Fibroblast of skin of right quadriceps (primary cell): ENCODE results near the gene MCCC1.
A peak's percentile ranks its signal among the peaks of the same experiment; 100 is the strongest.
"Not testable (repeated sequence)": the region's sequence is repeated elsewhere in the genome, so short reads cannot be mapped to it uniquely, and the experiment has no call there.

Experiments used
- DNase-seq: peaks from one replicate; pipeline ENCODE4 v3.0.0-alpha.2; 2013

MCCC1 gene

DNA sequence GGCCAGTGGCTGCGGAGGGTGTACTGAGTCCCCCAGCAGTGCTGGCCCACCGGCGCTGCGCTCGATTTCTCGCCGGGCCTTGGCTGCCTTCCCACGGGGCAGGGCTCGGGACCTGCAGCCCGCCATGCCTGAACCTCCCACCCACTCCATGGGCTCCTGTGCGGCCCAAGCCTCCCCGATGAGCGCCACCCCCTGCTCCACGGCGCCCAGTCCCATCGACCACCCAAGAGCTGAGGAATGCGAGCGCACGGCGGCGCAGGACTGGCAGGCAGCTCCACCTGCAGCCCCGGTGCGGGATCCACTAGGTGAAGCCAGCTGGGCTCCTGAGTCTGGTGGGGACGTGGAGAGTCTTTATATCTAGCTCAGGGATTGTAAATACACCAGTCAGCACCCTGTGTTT, 1.7 kb upstream of the MCCC1 start:
- DNase-seq: not testable (repeated sequence)

DNA sequence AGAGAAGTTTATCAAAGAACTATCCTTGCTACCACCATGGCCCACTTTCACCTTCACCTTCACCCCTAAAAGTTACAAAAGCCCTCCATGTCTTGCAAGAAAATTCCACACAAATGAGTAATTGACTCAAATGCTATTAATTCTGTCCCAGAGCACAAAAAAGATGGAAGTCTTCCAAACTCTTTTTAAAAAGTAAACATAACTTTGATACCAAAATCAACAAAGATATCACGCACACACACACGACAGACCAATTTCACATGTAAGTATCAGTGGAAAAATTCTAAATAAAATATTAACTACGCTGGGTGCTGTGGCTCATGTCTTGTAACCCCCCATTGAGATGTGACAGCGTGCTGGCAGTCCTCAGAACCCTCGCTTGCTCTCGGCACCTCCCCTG, 1.1 kb upstream of the MCCC1 start:
- DNase-seq: peak; percentile 6

DNA sequence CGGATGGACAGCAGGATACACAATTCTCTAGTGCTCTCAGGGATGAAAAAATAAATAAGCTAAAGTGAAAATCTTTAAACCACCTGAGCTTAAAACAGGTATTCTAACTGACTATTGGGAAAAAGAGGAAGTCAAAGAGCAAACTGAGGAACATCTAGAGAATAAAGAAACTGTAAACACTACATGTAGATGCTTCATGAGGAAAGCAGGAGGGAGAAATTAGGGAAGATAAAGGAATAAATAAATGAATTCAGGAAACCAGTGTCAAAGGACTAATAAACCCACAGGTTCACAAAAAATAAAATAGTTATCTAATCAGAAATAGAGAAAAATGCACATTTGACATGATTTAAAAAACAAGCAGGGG, 525 bp upstream of the MCCC1 start:
- DNase-seq: no peak

DNA sequence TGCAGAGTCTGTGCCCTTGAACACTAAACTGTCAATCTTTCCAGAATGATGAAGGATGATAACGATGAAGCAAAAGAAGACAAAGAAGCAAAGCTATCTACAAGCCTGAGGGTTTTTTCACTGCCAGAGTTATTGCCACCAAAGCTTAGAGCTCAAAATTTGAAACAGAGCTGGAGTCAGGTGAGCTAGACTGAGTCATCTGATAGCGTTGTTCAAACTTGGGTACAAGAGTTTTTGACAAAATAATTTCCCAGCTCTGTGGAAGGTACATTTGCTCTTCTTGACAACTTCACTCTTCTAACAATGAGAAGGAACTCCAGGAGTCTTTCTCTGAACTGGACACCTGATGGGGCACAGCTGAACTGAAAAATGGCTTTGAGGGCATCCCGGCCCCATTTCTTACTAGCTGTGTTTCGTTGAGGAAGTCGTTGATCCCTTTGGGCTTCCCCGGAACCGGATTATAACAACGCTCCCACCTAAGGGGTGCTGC, 715 bp downstream of the MCCC1 start:
- no peak for DNase-seq

DNA sequence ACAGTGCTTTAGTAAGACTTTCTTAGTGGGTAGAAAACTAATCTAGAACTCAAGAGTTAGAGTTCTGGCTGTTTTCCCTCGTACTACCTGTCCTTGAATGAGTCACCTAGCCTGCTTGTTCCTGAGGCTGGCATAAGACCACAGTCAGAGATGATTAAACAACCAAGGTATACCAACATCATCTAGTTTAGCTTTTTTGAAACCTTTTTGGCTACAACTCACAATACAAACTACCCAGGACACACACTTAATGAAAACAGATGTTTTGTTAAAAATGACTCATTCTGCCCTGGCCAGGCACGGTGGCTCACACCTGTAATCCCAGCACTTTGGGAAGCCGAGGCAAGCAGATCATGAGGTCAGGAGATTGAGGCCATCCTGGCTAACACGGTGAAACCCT, 4.6 kb downstream of the MCCC1 start:
- no peak for DNase-seq

DNA sequence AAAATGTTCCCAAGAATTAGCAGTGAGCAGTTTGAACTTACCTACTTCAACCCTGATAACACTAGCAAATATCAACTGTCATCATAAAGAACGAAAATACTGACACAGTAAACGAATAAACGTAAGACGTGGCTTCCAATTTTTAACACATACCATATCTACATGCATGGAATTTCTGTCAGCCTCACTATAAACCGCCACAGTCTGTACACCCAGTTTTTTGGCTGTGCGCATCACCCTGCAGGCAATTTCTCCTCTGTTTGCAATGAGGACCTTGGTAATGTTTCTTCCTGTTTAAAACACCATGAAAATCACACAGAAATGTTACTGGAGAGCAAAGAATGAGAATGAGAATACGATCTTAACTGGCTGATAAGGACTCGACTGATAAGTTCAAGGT, 7.0 kb downstream of the MCCC1 start:
- DNase-seq: no peak

DNA sequence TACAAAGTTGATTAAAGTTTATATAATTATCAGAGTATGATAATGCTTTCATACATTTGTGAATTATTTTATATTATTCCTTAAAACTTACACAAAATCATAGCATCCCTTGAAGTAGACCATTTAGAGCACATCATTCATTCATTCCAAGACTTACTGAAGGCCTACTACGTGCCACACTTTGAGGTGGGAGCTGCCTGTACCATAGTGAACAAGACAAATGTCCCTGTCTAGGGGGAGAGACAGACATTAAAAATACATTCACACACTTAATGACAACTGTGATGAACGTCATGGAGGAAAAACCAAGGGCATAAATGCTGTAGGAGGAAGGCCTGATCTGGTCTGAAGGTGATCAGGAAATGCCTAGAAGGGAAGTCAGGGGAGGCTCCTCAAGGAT, 12.1 kb downstream of the MCCC1 start:
- no peak for DNase-seq

DNA sequence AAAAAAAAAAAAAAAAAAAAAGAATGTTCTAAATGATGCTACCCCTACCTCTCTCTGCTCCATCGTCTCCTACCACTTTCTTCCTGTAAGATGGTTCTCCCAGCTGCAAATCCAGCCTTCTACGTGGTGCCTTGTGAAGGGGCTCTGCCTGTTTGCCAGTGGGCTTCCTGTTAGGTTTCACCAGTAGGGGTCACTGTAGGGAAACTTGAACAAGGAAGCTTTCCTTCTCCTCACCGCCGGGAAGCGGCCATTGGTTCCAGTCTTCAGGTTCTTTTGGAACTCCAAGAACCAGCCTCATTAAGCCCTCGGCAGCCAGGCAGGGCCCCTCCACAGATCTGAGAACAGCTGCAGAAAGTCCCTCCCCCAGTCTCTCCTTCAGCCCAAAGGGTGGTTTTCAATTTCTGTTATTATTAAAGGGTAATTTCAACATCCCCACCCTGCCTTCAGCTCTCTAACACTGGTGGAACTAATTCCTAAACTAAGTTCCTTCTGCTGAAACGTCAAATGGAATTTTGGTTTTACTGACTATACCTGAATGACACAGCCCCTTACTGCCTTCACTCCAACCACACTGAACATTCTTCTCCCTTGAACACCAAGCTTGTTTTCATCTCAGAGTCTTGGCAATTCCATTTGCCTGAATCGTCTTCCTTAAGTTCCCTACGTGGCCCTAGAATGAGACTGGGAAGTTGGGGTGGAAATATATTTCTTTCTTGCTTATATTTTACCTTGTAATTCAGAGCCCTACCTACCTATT, 13.5 kb downstream of the MCCC1 start:
- DNase-seq: peak; percentile 15

DNA sequence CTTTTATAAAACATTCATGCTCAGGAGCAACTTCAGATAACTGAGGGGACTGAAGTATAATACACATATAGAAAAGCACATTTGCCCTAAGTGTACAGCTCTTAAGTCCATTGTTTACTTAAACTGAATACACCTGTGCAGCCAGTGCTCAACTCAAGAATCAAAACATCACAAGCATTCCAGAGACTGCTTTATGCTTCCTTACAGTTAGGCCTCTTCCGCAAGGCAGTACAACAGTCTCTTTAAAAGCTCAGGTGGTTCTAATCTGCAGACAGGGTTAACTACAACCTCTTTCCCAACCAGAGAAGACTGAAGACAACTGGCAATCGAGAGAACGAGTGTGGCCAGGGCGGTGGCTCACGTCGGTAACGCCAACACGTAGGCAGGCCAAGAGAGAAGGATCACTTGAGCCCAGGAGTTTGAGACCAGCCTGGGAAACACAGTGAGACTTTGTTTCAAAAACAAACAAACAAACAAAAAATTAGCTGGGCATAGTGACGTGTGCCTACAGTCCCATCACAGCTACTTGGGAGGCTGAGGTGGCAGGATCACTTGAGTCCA, 16.9 kb downstream of the MCCC1 start:
- no peak for DNase-seq

DNA sequence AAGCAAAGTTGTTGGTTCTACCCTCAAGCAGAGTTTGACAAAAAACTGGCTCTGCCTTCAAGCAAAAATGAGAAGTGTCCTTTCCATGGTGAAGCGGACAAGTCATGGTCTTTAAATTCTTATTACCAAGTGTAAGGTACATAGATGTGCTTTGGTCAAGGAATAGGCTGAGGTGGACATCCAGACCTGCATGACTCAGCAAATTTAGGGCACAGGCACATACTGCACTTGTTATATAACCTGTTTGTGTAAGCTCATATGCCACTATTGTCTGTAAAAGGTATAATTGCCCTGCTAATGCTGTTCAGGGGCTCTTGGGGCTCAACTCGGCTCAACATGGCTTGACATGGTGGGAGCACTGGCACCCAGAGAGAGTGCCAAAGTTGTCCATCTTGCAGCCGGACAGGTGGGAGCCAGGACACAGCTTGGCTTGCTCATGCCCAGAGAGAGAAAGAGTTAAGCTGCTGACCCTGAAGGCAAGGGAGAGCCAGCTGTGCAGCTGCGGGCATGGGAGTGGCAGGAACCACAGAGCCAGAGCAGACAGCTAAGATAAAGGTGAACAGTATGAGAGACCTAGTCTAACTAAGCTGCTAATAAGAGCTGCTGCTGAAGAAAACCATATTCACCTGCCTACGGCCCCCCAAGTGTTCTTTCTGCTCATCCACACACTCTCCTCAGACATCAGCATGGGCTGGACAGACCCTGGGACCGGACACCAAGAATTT, 17.7 kb downstream of the MCCC1 start:
- no peak for DNase-seq

DNA sequence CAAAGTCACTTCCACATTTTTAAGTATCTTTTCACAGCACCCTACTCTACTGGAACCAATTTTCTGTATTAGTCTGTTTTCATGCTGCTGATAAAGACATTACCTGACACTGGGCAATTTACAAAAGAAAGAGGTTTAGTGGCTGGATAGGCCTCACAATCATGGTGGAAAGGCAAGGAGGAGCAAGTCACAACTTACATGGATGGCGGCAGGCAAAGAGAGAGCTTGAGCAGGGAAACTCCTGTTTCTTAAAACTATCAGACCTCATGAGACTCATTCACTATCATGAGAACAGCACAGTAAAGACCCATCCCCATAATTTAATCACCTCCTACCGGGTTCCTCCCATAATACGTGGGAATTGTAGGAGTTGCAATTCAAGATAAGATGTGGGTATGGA, 18.7 kb downstream of the MCCC1 start:
- DNase-seq: no peak

DNA sequence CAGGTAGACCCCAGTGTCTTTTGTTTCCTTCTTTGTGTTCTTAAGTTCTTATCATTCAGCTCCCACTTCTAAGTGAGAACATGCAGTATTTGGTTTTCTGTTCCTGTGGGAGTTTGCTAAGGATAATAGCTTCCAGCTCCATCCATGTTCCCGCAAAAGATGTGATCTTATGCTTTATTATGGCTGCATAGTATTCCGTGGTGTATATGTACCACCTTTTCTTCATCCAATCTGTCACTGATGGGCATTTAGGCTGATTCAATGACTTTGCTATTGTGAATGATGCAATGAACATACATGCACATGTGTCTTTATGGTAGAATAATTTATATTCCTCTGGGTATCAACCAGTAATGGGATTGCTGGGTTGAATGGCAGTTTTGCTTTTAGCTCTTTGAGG, 24.4 kb downstream of the MCCC1 start:
- no peak for DNase-seq

DNA sequence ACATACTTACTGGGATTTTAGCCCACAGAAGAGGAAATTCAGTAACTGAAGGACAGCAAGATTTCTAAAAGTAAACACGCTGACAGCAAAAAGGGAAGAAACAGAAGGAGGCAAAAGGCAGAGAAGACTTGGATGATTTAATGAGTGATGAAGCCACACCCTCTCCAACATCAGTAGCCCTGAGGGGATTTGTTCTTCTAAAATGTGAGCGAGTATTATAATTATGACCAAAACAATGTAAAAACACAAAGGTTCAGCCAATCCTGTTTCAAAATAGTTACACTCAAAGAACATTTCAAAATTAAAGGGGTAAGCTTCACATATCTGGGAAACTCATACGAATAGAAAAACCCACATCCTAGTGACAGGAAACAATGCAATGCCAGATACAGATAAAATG, 25.0 kb downstream of the MCCC1 start:
- no peak for DNase-seq

DNA sequence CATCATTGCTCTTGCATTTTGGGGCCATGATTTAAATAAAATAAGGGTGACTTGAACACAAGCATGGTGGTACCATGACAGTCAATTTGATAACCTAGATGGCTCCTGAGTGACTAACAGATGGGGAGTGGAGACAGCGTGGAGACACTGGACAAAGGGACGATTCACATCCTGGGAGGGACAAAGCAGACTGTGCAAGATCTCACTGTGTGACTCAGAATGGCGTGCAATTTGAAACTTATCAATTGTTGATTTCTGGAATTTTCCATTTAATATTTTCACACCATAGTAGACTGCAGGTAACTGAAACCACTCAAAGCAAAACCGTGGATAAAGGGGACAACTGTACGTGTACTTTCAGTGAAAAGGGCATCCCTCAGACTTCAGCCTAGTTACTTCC, 25.5 kb downstream of the MCCC1 start:
- peak; percentile 6 for DNase-seq

DNA sequence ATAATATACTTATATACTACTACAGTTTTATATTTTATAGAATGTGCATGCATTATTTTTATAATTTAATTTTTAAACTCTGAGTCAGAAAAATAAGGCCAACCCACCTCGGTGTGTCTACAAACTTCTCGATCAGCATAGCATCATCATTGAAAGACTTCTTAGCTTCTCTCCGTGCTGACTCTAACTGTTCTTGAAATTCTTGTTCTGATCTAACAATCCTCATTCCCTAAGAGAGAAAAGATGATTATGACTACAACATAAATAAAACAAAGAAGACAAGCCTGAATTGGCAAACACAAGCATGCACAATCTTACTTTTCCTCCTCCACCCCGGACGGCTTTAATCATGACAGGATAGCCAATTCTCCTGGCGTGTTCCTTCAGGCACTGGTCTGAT, 28.4 kb downstream of the MCCC1 start:
- DNase-seq: no peak

DNA sequence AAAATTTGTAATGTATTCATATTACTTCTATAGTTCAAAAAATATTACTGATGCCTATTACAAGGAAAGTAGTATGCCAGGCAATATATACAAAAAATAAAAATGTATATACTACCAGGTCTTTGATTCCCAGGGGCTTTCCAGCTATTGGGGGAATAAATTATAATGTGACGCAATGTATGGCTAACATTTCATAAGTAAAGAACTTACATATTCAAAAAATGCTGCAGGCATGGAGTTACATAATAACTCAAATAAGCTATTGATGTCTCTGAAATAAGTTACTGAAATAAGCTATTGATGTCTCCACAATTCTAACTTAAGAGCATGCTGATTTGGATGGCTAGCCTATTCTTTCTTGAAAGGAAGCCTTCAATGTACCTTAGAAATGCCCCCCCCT, 30.2 kb downstream of the MCCC1 start:
- DNase-seq: peak; percentile 6

DNA sequence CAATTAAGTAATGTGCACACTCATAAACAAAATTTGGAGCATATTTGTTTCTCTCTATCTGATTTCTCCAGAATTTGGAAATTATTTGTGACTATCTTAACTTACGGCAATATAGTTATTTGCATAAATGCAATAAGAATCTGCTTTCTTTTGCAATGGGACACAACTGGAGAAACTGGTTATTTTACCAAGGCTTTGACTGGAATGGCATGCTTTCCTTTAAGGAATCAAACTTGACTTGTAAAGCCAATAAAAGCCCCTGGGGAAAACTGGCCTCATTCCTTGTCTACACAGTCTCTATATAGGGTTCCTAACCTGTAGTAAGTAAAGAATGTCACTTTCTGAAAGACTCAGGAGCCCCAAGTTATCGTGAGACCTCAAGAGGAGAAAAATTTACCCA, 32.4 kb downstream of the MCCC1 start:
- DNase-seq: not testable (repeated sequence)

DNA sequence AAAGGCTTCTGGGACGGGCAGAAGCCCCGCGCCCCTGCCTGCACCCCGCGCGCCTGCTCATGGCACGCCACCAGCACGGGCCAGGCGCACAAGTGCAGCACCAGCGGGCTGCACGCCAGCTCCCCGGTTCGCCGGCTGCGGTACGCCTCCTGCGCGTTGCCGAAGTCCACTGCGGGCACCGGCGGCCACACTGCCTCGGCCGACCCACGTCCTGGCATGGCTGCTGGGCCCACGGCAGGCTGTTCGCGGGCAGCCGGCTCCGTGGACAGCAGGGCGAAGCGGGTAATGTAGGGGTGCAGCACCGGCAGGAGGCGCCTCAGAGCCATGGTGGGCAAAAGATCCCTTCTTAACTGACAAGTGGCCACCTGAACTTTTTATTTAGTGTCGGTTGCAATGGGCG, 34.8 kb downstream of the MCCC1 start:
- no peak for DNase-seq

DNA sequence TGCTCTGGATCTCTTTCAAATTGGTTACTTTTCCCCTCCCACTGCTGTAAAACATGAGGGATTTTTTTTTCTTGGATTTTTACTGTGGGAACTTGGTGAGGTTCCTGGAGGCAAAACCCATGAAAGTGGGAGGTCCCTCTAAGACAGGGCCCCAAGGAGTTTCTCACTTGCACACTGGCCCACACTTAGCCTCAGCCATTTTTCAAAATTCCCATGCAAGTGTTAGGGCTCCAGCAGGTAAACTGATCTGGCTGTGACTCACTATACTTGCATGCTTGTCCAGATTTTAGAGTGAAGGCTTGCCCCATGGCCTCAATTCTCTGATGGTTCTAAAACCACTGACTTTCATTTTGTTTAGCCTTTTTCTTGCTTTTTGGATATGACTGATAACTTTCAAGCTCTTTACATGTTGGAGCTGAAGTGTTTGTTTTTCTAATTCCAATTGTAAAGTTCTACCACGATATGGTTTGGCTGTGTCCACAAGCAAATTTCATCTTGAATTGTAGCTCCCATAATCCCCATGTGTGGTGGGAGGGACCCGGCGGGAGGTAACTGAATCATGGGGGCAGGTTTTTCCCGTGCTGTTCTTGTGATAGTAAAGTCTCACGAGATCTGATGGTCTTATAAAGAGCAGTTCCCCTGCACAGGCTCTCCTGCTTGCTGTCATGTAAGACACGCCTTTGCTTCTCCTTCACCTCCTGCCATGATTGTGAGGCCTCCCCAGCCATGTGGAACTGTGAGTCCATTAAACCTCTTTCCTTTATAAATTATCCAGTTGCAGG, 37.7 kb downstream of the MCCC1 start:
- DNase-seq: peak; percentile 30

DNA sequence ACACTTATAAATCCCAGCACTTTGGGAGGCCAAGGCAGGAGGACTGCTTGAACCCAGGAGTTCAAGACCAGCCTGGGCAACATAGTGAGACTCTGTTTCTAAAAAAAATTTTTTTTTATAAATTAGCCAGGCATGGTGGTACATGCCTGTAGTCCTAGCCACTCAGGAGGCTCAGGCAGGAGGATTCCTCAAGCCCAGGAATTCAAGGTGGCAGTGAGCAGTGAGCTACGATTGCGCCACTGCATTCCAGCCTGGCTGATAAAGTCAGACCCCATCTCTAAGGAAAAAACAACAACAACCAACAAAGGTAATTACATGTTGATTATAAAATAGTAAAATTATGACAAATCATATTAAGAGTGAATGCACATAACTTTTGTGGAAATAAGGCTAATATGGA, 40.9 kb downstream of the MCCC1 start:
- no peak for DNase-seq

DNA sequence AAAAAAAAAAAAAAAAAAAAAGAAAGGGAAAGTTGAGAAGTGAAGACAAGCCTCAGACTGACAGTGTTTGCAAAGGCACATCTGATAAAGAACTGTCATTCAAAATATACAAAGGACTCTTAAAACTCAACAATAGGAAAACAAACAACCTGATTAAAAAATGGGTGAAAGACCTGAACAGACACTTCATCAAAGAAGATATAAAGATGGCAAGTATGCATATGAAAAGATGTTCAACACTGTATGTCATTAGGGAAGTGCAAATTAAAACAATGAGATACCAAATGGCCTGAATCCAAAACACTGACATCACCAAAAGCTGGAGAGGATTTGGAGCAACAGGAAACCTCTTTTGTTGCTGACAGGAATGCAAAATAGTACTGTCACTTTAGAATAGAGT, 48.6 kb downstream of the MCCC1 start:
- DNase-seq: no peak

DNA sequence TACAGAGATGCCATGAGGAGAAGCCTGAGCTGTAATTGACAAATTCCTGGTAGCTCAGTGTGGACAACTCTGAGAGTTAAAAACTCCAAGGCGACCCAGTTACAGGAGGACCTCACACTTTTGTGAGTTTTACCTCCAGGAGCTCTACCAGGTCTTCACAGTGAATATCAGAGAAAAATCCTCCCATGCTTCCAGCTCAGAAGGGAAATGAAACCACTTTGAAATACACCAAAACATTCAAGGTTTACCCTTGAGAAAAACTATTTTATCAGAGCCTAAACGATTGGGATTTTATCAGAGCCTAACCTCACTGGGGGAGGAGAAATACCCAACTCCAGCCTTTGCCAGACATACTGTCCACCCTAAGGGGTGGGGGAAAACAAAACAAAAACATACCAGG, 52.4 kb downstream of the MCCC1 start:
- no peak for DNase-seq

DNA sequence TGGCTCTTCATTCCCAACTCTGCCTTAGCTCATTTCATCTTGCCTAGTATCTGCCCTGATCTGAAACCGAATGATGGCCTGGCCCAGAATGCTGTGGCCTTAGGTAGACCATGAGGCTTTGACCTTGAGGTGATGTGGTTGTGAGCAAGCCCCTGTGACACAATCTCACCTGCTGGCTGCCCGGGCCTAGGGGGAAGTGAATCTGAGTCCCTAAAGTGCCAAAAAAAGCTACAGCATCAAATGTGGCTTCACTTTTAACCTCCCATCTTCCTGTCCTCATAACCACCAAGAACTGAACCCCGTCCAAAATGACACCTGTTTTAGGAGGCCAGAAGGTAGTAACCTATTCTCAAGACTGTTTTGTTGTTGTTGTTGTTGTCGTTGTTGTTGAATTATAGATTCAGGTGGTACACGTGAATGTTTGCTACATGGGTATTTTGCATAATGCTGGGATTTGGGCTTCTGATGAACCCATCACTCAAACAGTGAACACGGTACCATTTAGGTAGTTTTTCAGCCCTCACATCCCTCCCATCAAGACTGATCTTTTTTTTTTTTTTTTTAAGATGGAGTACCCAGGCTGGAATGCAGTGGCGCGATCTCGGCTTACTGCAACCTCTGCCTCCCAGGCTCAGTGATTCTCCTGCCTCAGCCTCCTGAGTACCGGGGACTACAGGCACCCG, 54.6 kb downstream of the MCCC1 start:
- DNase-seq: no peak
